SK-N-SH (cell line): ENCODE measurements around the gene MYO18A. TPM values are rescaled to one million over a fixed set of nuclear protein-coding genes. Genes with fewer than 3 reads are reported as not detected.

Experiments used
- CTCF ChIA-PET: fragments of 300-600, 350-600 bp; formaldehyde crosslinking; extraction: SDS; loops from one replicate; lab custom pipeline; 2021; lab: Yijun Ruan, JAX
- POLR2A ChIA-PET: fragments of 350-600 bp; sonication (Branson Sonifier 250); formaldehyde crosslinking; extraction: SDS; loops from one replicate; lab custom pipeline; 2020; ENCODE audit warnings: antibody characterized with exemption, inconsistent platforms; lab: Yijun Ruan, JAX
- DNase-seq: peaks from one replicate; pipeline ENCODE4 v3.0.0; 2012
- H2AFZ ChIP-seq: fragments of 200-600 bp; sonication (generic); 2 replicates; pipeline ENCODE4 v1.8.1; 2016; ENCODE audit warnings: antibody characterized with exemption, mild to moderate bottlenecking, low read depth
- H3F3A ChIP-seq: fragments of 200-600 bp; sonication (generic); replicated peaks from 2 replicates; pipeline ENCODE3; 2016; ENCODE audit warnings: antibody characterized with exemption, mild to moderate bottlenecking; ENCODE audit not compliant: insufficient read depth
- H3K27ac ChIP-seq, 2 experiments: fragments of 200-500 bp in 1 of 2; fragments of 200-600 bp in 1 of 2; sonication (Bioruptor generic) in 1 of 2; sonication (generic), shearing (Covaris generic) in 1 of 2; 2 replicates each; pipeline versions ENCODE4 v1.5.1 to v1.6.1; 2014 to 2016; ENCODE audit warnings: low read depth in 2 of 2, inconsistent platforms in 1 of 2, low read length in 1 of 2, mild to moderate bottlenecking in 1 of 2, mixed read lengths in 1 of 2
- H3K27me3 ChIP-seq: fragments of 200-600 bp; sonication (generic), shearing (Covaris generic); 2 replicates; pipeline ENCODE4 v1.6.1; 2016; ENCODE audit warnings: mixed run types; ENCODE audit not compliant: insufficient read depth
- H3K36me3 ChIP-seq, 2 experiments: fragments of 200-500 bp in 1 of 2; fragments of 200-600 bp in 1 of 2; sonication (Bioruptor generic) in 1 of 2; sonication (generic) in 1 of 2; replicated peaks in 1 of 2; 2 replicates each; pipeline versions ENCODE3 to v1.5.1; 2014 to 2016; ENCODE audit warnings: low read length in 1 of 2, mild to moderate bottlenecking in 1 of 2; ENCODE audit not compliant: insufficient read depth in 2 of 2, control insufficient read depth in 1 of 2
- H3K4me1 ChIP-seq, 2 experiments: fragments of 200-500 bp in 1 of 2; fragments of 200-600 bp in 1 of 2; sonication (Bioruptor generic) in 1 of 2; sonication (generic), shearing (Covaris generic) in 1 of 2; 2 replicates each; pipeline versions ENCODE4 v1.5.1 to v1.6.1; 2014 to 2016; ENCODE audit warnings: low read depth in 1 of 2, low read length in 1 of 2, mixed run types in 1 of 2; ENCODE audit not compliant: insufficient read depth in 2 of 2, control insufficient read depth in 1 of 2
- H3K4me2 ChIP-seq: fragments of 200-600 bp; sonication (generic), shearing (Covaris generic); 2 replicates; pipeline ENCODE4 v1.6.1; 2017; ENCODE audit warnings: mixed run types
- H3K4me3 ChIP-seq, 2 experiments: fragments of 200-500 bp in 1 of 2; fragments of 200-600 bp in 1 of 2; sonication (Bioruptor generic) in 1 of 2; sonication (generic), shearing (Covaris generic) in 1 of 2; 2 replicates each; pipeline versions ENCODE4 v1.5.1 to v1.8.1; 2014 to 2016; ENCODE audit warnings: low read depth in 2 of 2, inconsistent platforms in 1 of 2, low read length in 1 of 2, mild to moderate bottlenecking in 1 of 2, mixed read lengths in 1 of 2, moderate library complexity in 1 of 2
- H3K79me2 ChIP-seq: fragments of 200-600 bp; sonication (generic); 2 replicates; pipeline ENCODE4 v1.8.1; 2017; ENCODE audit warnings: mild to moderate bottlenecking; ENCODE audit not compliant: insufficient read depth
- H3K9ac ChIP-seq: fragments of 200-600 bp; sonication (generic); 2 replicates; pipeline ENCODE4 v1.6.1; 2017; ENCODE audit warnings: mixed run types
- H3K9me2 ChIP-seq: fragments of 200-600 bp; sonication (generic); 2 replicates; pipeline ENCODE4 v1.6.1; 2017; ENCODE audit warnings: mixed run types
- H3K9me3 ChIP-seq: fragments of 200-600 bp; sonication (generic); 2 replicates; pipeline ENCODE4 v1.6.1; 2017; ENCODE audit warnings: mixed run types, mild to moderate bottlenecking, moderate library complexity
- H4K20me1 ChIP-seq: fragments of 200-600 bp; sonication (generic); 2 replicates; pipeline ENCODE4 v1.6.1; 2017; ENCODE audit warnings: mild to moderate bottlenecking, mixed run types; ENCODE audit not compliant: insufficient read depth
- CHD2 ChIP-seq: fragments of 150-350 bp; IDR thresholded peaks from 2 replicates; pipeline ENCODE4 v1.6.1; 2018; ENCODE audit warnings: low read length; ENCODE audit not compliant: partially characterized antibody
- FOSL2 ChIP-seq: IDR thresholded peaks from 2 replicates; pipeline ENCODE4 v1.4.0; 2012; ENCODE audit warnings: low read depth, mild to moderate bottlenecking, moderate library complexity, borderline replicate concordance
- FOXJ3 ChIP-seq: sonication (generic); formaldehyde crosslinking; IDR thresholded peaks from 2 replicates; pipeline ENCODE4 v1.5.1; 2020; ENCODE audit warnings: mild to moderate bottlenecking, missing genetic modification reagents
- NRF1 ChIP-seq: IDR thresholded peaks from 2 replicates; pipeline ENCODE4 v1.6.1; 2012; ENCODE audit warnings: low read depth, mild to moderate bottlenecking, low read length
- SIN3A ChIP-seq: IDR thresholded peaks from 2 replicates; pipeline ENCODE4 v1.6.1; 2012; ENCODE audit warnings: low read depth, mild to moderate bottlenecking, low read length, moderate library complexity, borderline replicate concordance
- TAF1 ChIP-seq: IDR thresholded peaks from 2 replicates; pipeline ENCODE4 v1.6.1; 2012; ENCODE audit warnings: low read depth, mild to moderate bottlenecking, low read length, moderate library complexity, borderline replicate concordance
- TCF12 ChIP-seq: IDR thresholded peaks from 2 replicates; pipeline ENCODE4 v1.4.0; 2012
- WGBS: methylation state at CpG from one replicate; pipeline ENCODE4 v1.1.6; 2017; ENCODE audit warnings: low lambda C conversion rate; 5-methylcytosine and 5-hydroxymethylcytosine counted together
- polyA plus RNA-seq, 3 experiments: library from polyadenylated mRNA; depleted of rRNA; stranded (reverse); fragments of >200 nt; gene quantifications; 2 replicates each; pipeline ENCODE4 v1.2.3, GENCODE V29; 2012
- TF ChIP-seq, protein P1 (sequence below): fragments of 150-350 bp; IDR thresholded peaks from 2 replicates; pipeline ENCODE4 v1.6.1; 2016; ENCODE audit warnings: mild to moderate bottlenecking, low read depth, low read length
- TF ChIP-seq, protein P2 (sequence below): fragments of 200-600 bp; sonication (generic); IDR thresholded peaks from 2 replicates; pipeline ENCODE4 v1.6.1; 2017; ENCODE audit warnings: antibody characterized with exemption, mild to moderate bottlenecking, moderate library complexity
- TF ChIP-seq, protein P3 (sequence below): IDR thresholded peaks from 2 replicates; pipeline ENCODE4 v1.4.0; 2012; ENCODE audit warnings: low read depth, borderline replicate concordance

The MYO18A gene
- polyA plus RNA-seq, 1 of the 3 experiments (the other 2 are of a cell fraction) = 6.6 TPM

DNA sequence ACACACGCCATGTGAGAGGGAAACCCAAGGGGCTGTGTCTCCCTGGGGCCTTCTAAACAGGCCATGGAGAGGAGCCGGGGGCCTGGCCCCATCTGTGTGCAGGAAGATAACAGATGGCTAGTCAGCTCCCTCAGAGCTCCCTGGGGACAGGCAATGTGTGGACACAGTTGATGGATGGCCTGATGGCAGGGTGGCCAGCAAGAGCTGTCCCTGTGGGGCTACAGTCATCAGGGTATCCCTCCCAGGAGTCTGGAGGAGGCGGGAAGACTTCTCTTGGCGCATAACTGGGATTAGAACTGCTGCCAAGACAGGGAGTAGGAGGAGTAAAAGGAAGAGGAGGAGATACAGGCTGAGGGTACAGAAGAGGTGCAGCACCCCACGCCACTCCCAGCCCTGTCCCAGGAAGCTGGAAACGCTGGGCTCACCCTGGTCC, 17.3 kb downstream of the MYO18A start:
- peaks cover 6% of the 10 kb centered on the region; the same call in 1 of the 2 replicates for H3K79me2 ChIP-seq
- H3K27ac ChIP-seq = no peak overlapping the region; a peak in 1 of 4 replicates
- H3K36me3 ChIP-seq = peaks cover 0 to 8% of the 10 kb centered on the region in 2 experiments
- H3K27me3 ChIP-seq = no peaks in the 10 kb centered on the region
- H3K4me3 ChIP-seq = no peak overlapping the region
- no peaks in the 10 kb centered on the region for H3K9me3 ChIP-seq
- no peak overlapping the region for H3K9ac ChIP-seq
- DNase-seq = no peak
- 93% methylated on average over 6 of the region's 6 CpGs for WGBS
- TF ChIP-seq FOXJ3 (CRISPR knock-in tag) (no peak), TCF12 (no peak), SIN3A (no peak), FOSL2 (no peak)
- TF ChIP-seq, protein P1, sequence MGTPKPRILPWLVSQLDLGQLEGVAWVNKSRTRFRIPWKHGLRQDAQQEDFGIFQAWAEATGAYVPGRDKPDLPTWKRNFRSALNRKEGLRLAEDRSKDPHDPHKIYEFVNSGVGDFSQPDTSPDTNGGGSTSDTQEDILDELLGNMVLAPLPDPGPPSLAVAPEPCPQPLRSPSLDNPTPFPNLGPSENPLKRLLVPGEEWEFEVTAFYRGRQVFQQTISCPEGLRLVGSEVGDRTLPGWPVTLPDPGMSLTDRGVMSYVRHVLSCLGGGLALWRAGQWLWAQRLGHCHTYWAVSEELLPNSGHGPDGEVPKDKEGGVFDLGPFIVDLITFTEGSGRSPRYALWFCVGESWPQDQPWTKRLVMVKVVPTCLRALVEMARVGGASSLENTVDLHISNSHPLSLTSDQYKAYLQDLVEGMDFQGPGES = no peak
- TF ChIP-seq, all 33 proteins: peak for 0
- no peak overlapping the region for H2AFZ ChIP-seq
- H3K9me2 ChIP-seq = no peaks in the 10 kb centered on the region
- H4K20me1 ChIP-seq = no peaks in the 10 kb centered on the region; the same call in 1 of the 2 replicates
- ChIA-PET POLR2A (interaction anchor here (1.2 kb wide), 1 partner anchor 14 kb away, joined by 4 read pairs; no protein-coding TSS in a partner anchor), CTCF (interaction anchor here (0.6 to 8.1 kb wide), 7 partner anchors 15 to 209 kb away, joined by 3 to 49 read pairs (median 3); partner anchors contain the start of gene MYO18A)
- no peaks in the 10 kb centered on the region for H3F3A ChIP-seq
- peaks cover 22 to 27% of the 10 kb centered on the region in 2 experiments; a peak in 2 of 4 replicates for H3K4me1 ChIP-seq
- H3K4me2 ChIP-seq = no peak overlapping the region

DNA sequence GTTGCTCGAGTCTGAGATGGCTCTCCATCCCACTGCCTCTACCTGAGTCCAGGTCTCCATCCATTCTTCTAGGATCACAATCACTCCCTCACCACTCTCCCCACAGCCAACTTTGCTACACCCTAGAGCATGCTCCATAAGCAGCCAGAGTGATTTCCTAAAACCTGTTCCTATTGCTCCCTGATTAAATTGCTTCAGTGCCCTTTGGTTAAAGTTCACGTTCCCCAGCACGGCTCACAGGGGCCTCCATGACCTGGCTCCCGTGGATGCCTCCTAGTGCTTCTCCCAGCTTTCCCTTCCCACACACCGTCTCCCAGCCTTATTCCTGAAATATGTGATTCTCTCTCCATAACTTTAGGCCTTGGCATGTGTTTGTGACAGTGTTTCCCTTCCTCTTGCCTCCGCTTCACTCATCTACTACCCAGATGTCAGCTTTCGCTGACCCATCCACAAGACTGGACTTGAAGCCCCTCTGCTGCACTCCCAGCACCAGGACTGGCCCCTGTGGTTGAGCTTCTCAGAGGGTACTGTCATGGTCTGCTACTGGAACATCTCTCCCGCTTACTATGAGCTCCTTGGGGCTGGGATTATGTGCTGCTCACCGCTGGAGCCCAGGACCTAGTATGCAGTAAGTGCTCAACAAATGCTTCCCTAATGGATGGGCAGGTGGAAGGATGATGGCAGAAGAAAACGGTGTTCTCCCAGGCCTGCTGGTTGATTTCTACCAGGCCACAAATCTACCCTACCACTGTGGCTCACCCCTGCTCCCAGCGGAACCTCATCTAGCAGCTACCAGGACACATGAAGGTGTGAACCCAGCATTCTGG, 17.9 kb downstream of the MYO18A start:
- Histone ChIP-seq H3F3A (no peaks in the 10 kb centered on the region), H2AFZ (no peak overlapping the region), H3K36me3 (peaks cover 0 to 8% of the 10 kb centered on the region in 2 experiments), H3K4me3 (no peak overlapping the region), H3K9me3 (no peaks in the 10 kb centered on the region), H3K4me1 (peaks cover 22 to 27% of the 10 kb centered on the region in 2 experiments; a peak in 2 of 4 replicates), H4K20me1 (no peaks in the 10 kb centered on the region; the same call in 1 of the 2 replicates), H3K9me2 (no peaks in the 10 kb centered on the region), H3K27ac (no peak overlapping the region), H3K27me3 (no peaks in the 10 kb centered on the region), H3K79me2 (peaks cover 10% of the 10 kb centered on the region; the same call in 1 of the 2 replicates), H3K4me2 (no peak overlapping the region), H3K9ac (no peak overlapping the region)
- POLR2A ChIA-PET = no interaction called here
- 98% methylated on average over 9 of the region's 11 CpGs for WGBS
- CTCF ChIA-PET = interaction anchor here (0.8 to 8.1 kb wide), 4 partner anchors 14 to 209 kb away, joined by 3 to 49 read pairs (median 22); partner anchors contain the start of gene MYO18A
- no peak for DNase-seq
- TF ChIP-seq NRF1 (no peak), CHD2 (no peak), TAF1 (no peak)
- TF ChIP-seq, protein P2, sequence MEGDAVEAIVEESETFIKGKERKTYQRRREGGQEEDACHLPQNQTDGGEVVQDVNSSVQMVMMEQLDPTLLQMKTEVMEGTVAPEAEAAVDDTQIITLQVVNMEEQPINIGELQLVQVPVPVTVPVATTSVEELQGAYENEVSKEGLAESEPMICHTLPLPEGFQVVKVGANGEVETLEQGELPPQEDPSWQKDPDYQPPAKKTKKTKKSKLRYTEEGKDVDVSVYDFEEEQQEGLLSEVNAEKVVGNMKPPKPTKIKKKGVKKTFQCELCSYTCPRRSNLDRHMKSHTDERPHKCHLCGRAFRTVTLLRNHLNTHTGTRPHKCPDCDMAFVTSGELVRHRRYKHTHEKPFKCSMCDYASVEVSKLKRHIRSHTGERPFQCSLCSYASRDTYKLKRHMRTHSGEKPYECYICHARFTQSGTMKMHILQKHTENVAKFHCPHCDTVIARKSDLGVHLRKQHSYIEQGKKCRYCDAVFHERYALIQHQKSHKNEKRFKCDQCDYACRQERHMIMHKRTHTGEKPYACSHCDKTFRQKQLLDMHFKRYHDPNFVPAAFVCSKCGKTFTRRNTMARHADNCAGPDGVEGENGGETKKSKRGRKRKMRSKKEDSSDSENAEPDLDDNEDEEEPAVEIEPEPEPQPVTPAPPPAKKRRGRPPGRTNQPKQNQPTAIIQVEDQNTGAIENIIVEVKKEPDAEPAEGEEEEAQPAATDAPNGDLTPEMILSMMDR = no peak
- TF ChIP-seq, protein P3, sequence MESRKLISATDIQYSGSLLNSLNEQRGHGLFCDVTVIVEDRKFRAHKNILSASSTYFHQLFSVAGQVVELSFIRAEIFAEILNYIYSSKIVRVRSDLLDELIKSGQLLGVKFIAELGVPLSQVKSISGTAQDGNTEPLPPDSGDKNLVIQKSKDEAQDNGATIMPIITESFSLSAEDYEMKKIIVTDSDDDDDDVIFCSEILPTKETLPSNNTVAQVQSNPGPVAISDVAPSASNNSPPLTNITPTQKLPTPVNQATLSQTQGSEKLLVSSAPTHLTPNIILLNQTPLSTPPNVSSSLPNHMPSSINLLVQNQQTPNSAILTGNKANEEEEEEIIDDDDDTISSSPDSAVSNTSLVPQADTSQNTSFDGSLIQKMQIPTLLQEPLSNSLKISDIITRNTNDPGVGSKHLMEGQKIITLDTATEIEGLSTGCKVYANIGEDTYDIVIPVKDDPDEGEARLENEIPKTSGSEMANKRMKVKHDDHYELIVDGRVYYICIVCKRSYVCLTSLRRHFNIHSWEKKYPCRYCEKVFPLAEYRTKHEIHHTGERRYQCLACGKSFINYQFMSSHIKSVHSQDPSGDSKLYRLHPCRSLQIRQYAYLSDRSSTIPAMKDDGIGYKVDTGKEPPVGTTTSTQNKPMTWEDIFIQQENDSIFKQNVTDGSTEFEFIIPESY = no peak
